Natural killer cell (primary cell): ENCODE measurements around the gene ABCD1. TPM values are rescaled to one million over a fixed set of nuclear protein-coding genes. Genes with fewer than 3 reads are reported as not detected.
"Not testable (repeated sequence)": the region's sequence is repeated elsewhere in the genome, so short reads cannot be mapped to it uniquely, and the experiment has no call there.

Experiments used
- ATAC-seq, 3 donors: fragments of 150-1000 bp in 2 of 3; fragments of 200-7000 bp in 1 of 3; cut with Tn5 transposase; 1 replicate in 1 of 3; 2 replicates in 2 of 3; pipeline ENCODE4 v1.10.0; 2021; ENCODE audit warnings: mild to moderate bottlenecking in 2 of 3, moderate library complexity in 2 of 3
- DNase-seq, 2 donors: peaks; one replicate each; pipeline versions ENCODE4 v3.0.0 to v3.0.0-alpha.2; 2013 to 2021; ENCODE audit warnings: mixed read lengths in 1 of 2
- H3K27ac ChIP-seq: one replicate; pipeline ENCODE4 v1.5.1; 2013; ENCODE audit warnings: mild to moderate bottlenecking, low read length
- H3K27me3 ChIP-seq: one replicate; pipeline ENCODE4 v1.6.1; 2013; ENCODE audit warnings: low read length; ENCODE audit not compliant: control insufficient read depth, insufficient read depth
- H3K36me3 ChIP-seq: one replicate; pipeline ENCODE4 v1.6.1; 2013; ENCODE audit warnings: low read length; ENCODE audit not compliant: control insufficient read depth, insufficient read depth
- H3K4me1 ChIP-seq: one replicate; pipeline ENCODE4 v1.6.1; 2013; ENCODE audit warnings: low read length; ENCODE audit not compliant: control insufficient read depth, insufficient read depth
- H3K4me3 ChIP-seq: one replicate; pipeline ENCODE4 v1.5.1; 2013; ENCODE audit warnings: low read length
- H3K9me3 ChIP-seq: one replicate; pipeline ENCODE4 v1.6.1; 2013; ENCODE audit warnings: low read length; ENCODE audit not compliant: control insufficient read depth, insufficient read depth
- H3K27ac Mint-ChIP-seq, 2 donors: one replicate each; pipeline ENCODE4 v1.8.0; 2022; ENCODE audit warnings: mild to moderate bottlenecking in 2 of 2, mixed read lengths in 2 of 2, moderate library complexity in 1 of 2
- H3K27me3 Mint-ChIP-seq, 2 donors: one replicate each; pipeline ENCODE4 v1.8.0; 2022; ENCODE audit warnings: low read depth in 2 of 2, mixed read lengths in 2 of 2
- H3K36me3 Mint-ChIP-seq: one replicate; pipeline ENCODE4 v1.8.0; 2022; ENCODE audit warnings: mixed read lengths
- H3K4me1 Mint-ChIP-seq, 2 donors: one replicate each; pipeline ENCODE4 v1.8.0; 2022; ENCODE audit warnings: mixed read lengths in 2 of 2
- H3K4me3 Mint-ChIP-seq: one replicate; pipeline ENCODE4 v1.8.0; 2022; ENCODE audit warnings: mild to moderate bottlenecking, moderate library complexity, mixed read lengths
- H3K9me3 Mint-ChIP-seq, 2 donors: one replicate each; pipeline ENCODE4 v1.8.0; 2022; ENCODE audit warnings: mixed read lengths in 2 of 2
- WGBS: methylation state at CpG from one replicate; pipeline ENCODE4 v1.1.7; 2013; ENCODE audit warnings: missing lambda C conversion rate; ENCODE audit not compliant: insufficient coverage; 5-methylcytosine and 5-hydroxymethylcytosine counted together
- intact Hi-C: fragments of 100-400 bp; cut with micrococcal nuclease; formaldehyde crosslinking; loops from one replicate; pipeline ENCODE4 v1.14.2; 2022
- total RNA-seq, 4 donors: library from RNA; stranded (reverse); fragments of 120-200 nt in 1 of 4; gene quantifications; one replicate each; pipeline versions ENCODE4 v1.2.3 to v1.2.4, GENCODE V29; 2013 to 2022
- TF ChIP-seq, protein P1 (sequence below): fragments of 200-600 bp; IDR thresholded peaks from one replicate; pipeline ENCODE4 v1.8.0; 2022; ENCODE audit warnings: antibody characterized with exemption

ABCD1 gene
- total RNA-seq, 3 donors from 2014 or later (not counting 1 experiment from before 2014, with no cell fraction given) = 12.2 to 13.9 (median 13.8) TPM

DNA sequence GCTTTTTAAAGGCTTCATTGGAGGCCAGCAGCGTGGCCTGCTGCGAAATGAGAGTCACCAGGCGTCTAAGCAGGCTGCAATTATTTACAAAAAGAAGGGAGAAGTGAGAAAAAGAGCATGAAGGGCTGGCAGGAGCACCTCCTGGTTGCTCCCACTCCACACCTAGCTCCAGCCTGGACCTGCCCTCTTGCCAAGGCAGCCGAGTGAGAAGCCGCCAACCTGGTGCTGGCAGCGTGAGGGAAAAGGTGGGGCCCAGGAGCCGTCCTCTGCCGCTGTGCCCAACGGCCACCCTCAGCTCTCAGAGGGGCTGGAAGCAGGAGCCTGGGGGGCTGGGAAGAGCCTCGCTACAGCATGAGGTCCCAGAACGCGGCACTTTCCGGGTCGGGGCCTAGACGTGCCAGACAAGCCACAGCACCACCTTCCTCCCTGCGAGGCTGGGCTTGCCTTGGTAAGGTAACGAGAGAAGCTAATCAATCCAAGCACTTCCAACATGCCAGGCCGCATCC, 20.6 kb upstream of the ABCD1 start:
- Histone ChIP-seq H3K36me3 (peaks cover 35% of the 10 kb centered on the region), H3K27me3 (no peaks in the 10 kb centered on the region), H3K4me1 (no peaks in the 10 kb centered on the region), H3K9me3 (no peaks in the 10 kb centered on the region), H3K27ac (no peak overlapping the region), H3K4me3 (no peak overlapping the region)
- DNase-seq (no peak), ATAC-seq (no peak)
- WGBS = 95% methylated on average over 15 of the region's 18 CpGs
- Mint-ChIP-seq H3K4me1 (peaks cover 0 to 6% of the 10 kb centered on the region in 2 donors), H3K9me3 (no peaks in the 10 kb centered on the region), H3K27ac (no peak overlapping the region), H3K27me3 (no peaks in the 10 kb centered on the region), H3K36me3 (no peaks in the 10 kb centered on the region), H3K4me3 (no peak overlapping the region)
- TF ChIP-seq, protein P1, sequence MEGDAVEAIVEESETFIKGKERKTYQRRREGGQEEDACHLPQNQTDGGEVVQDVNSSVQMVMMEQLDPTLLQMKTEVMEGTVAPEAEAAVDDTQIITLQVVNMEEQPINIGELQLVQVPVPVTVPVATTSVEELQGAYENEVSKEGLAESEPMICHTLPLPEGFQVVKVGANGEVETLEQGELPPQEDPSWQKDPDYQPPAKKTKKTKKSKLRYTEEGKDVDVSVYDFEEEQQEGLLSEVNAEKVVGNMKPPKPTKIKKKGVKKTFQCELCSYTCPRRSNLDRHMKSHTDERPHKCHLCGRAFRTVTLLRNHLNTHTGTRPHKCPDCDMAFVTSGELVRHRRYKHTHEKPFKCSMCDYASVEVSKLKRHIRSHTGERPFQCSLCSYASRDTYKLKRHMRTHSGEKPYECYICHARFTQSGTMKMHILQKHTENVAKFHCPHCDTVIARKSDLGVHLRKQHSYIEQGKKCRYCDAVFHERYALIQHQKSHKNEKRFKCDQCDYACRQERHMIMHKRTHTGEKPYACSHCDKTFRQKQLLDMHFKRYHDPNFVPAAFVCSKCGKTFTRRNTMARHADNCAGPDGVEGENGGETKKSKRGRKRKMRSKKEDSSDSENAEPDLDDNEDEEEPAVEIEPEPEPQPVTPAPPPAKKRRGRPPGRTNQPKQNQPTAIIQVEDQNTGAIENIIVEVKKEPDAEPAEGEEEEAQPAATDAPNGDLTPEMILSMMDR = no peak
- intact Hi-C loops = no loop called here

DNA sequence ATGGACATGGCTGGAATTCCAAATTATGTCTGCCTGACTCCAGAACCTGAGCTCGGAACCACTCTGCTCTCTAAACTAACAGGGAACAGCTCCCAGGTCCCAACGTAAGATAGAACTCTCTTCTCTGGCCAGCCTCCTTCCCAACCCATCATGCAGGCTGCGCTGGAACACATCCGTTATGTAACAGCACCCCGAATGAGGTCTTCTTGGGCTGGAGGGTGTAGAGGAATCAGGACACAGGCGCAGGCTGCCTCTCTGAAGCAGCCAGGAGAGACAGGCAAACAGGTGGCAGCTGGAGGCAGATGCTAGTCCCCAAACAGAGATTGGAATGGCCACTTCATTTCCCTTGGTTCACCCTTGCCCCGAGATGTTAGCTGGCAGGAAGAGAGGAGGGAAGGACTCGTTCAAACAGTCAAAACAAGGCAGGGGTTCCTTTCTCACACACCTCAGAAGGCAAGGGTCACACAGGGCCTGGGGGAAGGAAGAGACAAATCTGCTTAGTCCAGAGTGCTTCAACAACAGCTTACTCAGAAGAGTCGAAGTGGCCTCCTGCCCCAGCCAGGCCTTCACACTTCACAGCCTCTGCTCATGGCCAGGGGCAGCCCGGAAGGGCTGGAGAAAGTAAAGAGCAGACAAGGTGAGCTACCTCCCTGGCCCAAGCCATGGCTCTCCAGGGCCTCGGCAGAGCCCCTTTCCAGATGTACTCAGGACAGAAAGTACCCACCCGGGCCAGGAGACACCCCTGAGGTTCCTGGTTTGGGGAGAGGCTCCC, 19.8 kb upstream of the ABCD1 start:
- H3K27ac Mint-ChIP-seq, H3K4me3 Mint-ChIP-seq, H3K4me3 ChIP-seq, DNase-seq, H3K4me1 Mint-ChIP-seq, H3K27ac ChIP-seq, H3K9me3 ChIP-seq, H3K27me3 ChIP-seq, intact Hi-C loops, H3K27me3 Mint-ChIP-seq, H3K9me3 Mint-ChIP-seq, H3K4me1 ChIP-seq, H3K36me3 Mint-ChIP-seq, ATAC-seq: not testable (repeated sequence)
- peaks cover 38% of the 10 kb centered on the region for H3K36me3 ChIP-seq
- 96% methylated on average over 9 of the region's 12 CpGs for WGBS

- H3K4me3 Mint-ChIP-seq, H3K36me3 Mint-ChIP-seq, H3K27me3 ChIP-seq, H3K4me1 Mint-ChIP-seq, H3K4me3 ChIP-seq, H3K4me1 ChIP-seq, ATAC-seq, H3K9me3 ChIP-seq, DNase-seq, H3K27ac ChIP-seq, H3K27me3 Mint-ChIP-seq, H3K27ac Mint-ChIP-seq, intact Hi-C loops, H3K9me3 Mint-ChIP-seq: not testable (repeated sequence)
- 97% methylated on average over 18 of the region's 18 CpGs for WGBS
- peaks cover 42% of the 10 kb centered on the region for H3K36me3 ChIP-seq
These were observed 19.1 kb upstream of the ABCD1 start for GRCh38 chrX:153705403-153706060.

DNA sequence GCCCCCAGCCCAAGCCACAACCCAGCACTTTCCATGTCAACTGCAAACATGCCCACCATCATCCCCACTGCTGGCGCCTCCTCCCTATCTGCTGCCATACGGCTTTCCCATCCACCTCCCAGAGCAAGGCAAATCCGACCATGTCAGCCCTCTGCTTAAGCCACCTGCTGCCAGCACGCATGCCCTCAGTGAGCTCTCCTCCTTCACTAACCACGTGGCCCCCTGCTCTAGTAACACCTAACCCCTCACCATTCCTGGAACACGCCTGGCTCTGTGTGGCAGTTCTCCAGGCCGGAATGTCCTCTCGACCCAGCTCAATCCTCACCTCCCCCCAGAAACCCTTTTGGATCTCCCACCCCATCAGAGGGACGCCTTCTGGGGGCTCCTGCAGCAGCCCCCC, 17.9 kb upstream of the ABCD1 start:
- no peaks in the 10 kb centered on the region for H3K9me3 ChIP-seq
- 95% methylated on average over 9 of the region's 9 CpGs for WGBS
- Mint-ChIP-seq H3K4me1 (peaks cover 0 to 7% of the 10 kb centered on the region in 2 donors), H3K9me3 (no peaks in the 10 kb centered on the region), H3K27ac (peak overlapping the region in 1 of 2 donors; percentile 63), H3K4me3 (no peak overlapping the region), H3K27me3 (no peaks in the 10 kb centered on the region), H3K36me3 (no peaks in the 10 kb centered on the region)
- no peaks in the 10 kb centered on the region for H3K27me3 ChIP-seq
- peaks cover 35% of the 10 kb centered on the region for H3K36me3 ChIP-seq
- no peaks in the 10 kb centered on the region for H3K4me1 ChIP-seq
- intact Hi-C loops = no loop called here
- DNase-seq = no peak
- no peak for ATAC-seq
- TF ChIP-seq, protein P1 = no peak
- H3K27ac ChIP-seq = no peak overlapping the region
- H3K4me3 ChIP-seq = no peak overlapping the region
